HG02571 (cell line): ENCODE results near the gene MICA.
"Not testable (repeated sequence)": the region's sequence is repeated elsewhere in the genome, so short reads cannot be mapped to it uniquely, and the experiment has no call there.

ENCODE experiments used
- ATAC-seq: cut with Tn5 transposase; IDR thresholded peaks from one replicate; pipeline ENCODE4 v1.9.1; 2021; ENCODE audit warnings: mild to moderate bottlenecking, moderate library complexity; ENCODE audit not compliant: unreplicated experiment

Gene MICA

GRCh38 chr6:31403283-31404060 is at the start of gene MICA:
TSS of gene MICA (plus strand) at chr6:31403595. CDS start at chr6:31403633, 38 bp downstream.
- ATAC-seq: peak; percentile 50

- ATAC-seq: no peak
Measured at GRCh38 chr6:31354158-31354863, 49.1 kb upstream of the MICA start.

GRCh38 chr6:31354864-31355582 is 48.4 kb upstream of the MICA start:
- ATAC-seq: no peak

- no peak for ATAC-seq
Measured at GRCh38 chr6:31355583-31355948, 47.8 kb upstream of the MICA start.

GRCh38 chr6:31356216-31356945 is 47.0 kb upstream of the MICA start:
- ATAC-seq: peak; percentile 33

- peak; percentile 74 for ATAC-seq
Measured at GRCh38 chr6:31356946-31357466, 46.4 kb upstream of the MICA start, which contains the start of gene HLA-B. TSS of gene HLA-B (minus strand) at chr6:31357179. CDS start at chr6:31357158, 21 bp downstream.

GRCh38 chr6:31357886-31358285 is 45.5 kb upstream of the MICA start:
- ATAC-seq: no peak

GRCh38 chr6:31358302-31358701 is 45.1 kb upstream of the MICA start:
- no peak for ATAC-seq

GRCh38 chr6:31359581-31359980 is 43.8 kb upstream of the MICA start:
- ATAC-seq: no peak

GRCh38 chr6:31362751-31363150 is 40.6 kb upstream of the MICA start:
- ATAC-seq: no peak

GRCh38 chr6:31363811-31364210 is 39.6 kb upstream of the MICA start:
- no peak for ATAC-seq

- no peak for ATAC-seq
Measured at GRCh38 chr6:31365864-31366263, 37.5 kb upstream of the MICA start.

- peak; percentile 82 for ATAC-seq
Measured at GRCh38 chr6:31366693-31367470, 36.5 kb upstream of the MICA start.

GRCh38 chr6:31368461-31368860 is 34.9 kb upstream of the MICA start:
- ATAC-seq: no peak

GRCh38 chr6:31374118-31374517 is 29.3 kb upstream of the MICA start:
- ATAC-seq: not testable (repeated sequence)

GRCh38 chr6:31375699-31376098 is 27.7 kb upstream of the MICA start:
- ATAC-seq: no peak

GRCh38 chr6:31377029-31377428 is 26.4 kb upstream of the MICA start:
- no peak for ATAC-seq

- ATAC-seq: no peak
Measured at GRCh38 chr6:31378062-31378720, 25.2 kb upstream of the MICA start.

- ATAC-seq: no peak
Measured at GRCh38 chr6:31378721-31379103, 24.7 kb upstream of the MICA start.
